ENCODE results near the gene OVCA2.

Gene OVCA2

GRCh38 chr17:1996800-1997288 is 45.0 kb upstream of the OVCA2 start:
- Mint-ChIP-seq H3K36me3 (ENCODE audit: low read depth) (no peaks in the 10 kb centered on the region), H3K9me3 (no peaks in the 10 kb centered on the region), H3K4me3 (peak overlapping the region; percentile 28), H3K27me3 (ENCODE audit: low read depth, poor library complexity) (peaks cover 28% of the 10 kb centered on the region), H3K27ac (no peak overlapping the region), H3K4me1 (peaks cover 56% of the 10 kb centered on the region)
- DNase-seq, result no peak
- no peak for TF ChIP-seq CTCF (IDR thresholded peaks at IDR 0.05)

- no peaks in the 10 kb centered on the region for H3K36me3 Mint-ChIP-seq (ENCODE audit: low read depth)
- peaks cover 26% of the 10 kb centered on the region for H3K27me3 Mint-ChIP-seq (ENCODE audit: low read depth, poor library complexity)
- no peak for TF ChIP-seq CTCF (IDR thresholded peaks at IDR 0.05)
- peaks cover 53% of the 10 kb centered on the region for H3K4me1 Mint-ChIP-seq
- H3K9me3 Mint-ChIP-seq, result no peaks in the 10 kb centered on the region
- peak; percentile 56 for DNase-seq
- H3K4me3 Mint-ChIP-seq, result peak overlapping the region; percentile 28
- no peak overlapping the region for H3K27ac Mint-ChIP-seq
These were observed 44.4 kb upstream of the OVCA2 start for GRCh38 chr17:1997289-1997926.

- no peak for TF ChIP-seq CTCF (IDR thresholded peaks at IDR 0.05)
- Mint-ChIP-seq H3K36me3 (ENCODE audit: low read depth) (no peaks in the 10 kb centered on the region), H3K27me3 (ENCODE audit: low read depth, poor library complexity) (peaks cover 23% of the 10 kb centered on the region), H3K4me1 (peaks cover 57% of the 10 kb centered on the region), H3K9me3 (no peaks in the 10 kb centered on the region), H3K27ac (no peak overlapping the region), H3K4me3 (no peak overlapping the region)
- peak; percentile 59 for DNase-seq
These were observed 43.7 kb upstream of the OVCA2 start for GRCh38 chr17:1997927-1998742.

GRCh38 chr17:1999557-2000251 is 42.1 kb upstream of the OVCA2 start:
- Mint-ChIP-seq H3K27ac (peak overlapping the region; percentile 84), H3K27me3 (ENCODE audit: low read depth, poor library complexity) (peaks cover 15% of the 10 kb centered on the region), H3K36me3 (ENCODE audit: low read depth) (no peaks in the 10 kb centered on the region), H3K4me3 (peak overlapping the region; percentile 74), H3K4me1 (peaks cover 52% of the 10 kb centered on the region), H3K9me3 (no peaks in the 10 kb centered on the region)
- no peak for DNase-seq
- no peak for TF ChIP-seq CTCF (IDR thresholded peaks at IDR 0.05)

- H3K4me1 Mint-ChIP-seq, result peaks cover 35% of the 10 kb centered on the region
- H3K36me3 Mint-ChIP-seq (ENCODE audit: low read depth), result no peaks in the 10 kb centered on the region
- no peak for TF ChIP-seq CTCF (IDR thresholded peaks at IDR 0.05)
- peaks cover 14% of the 10 kb centered on the region for H3K27me3 Mint-ChIP-seq (ENCODE audit: low read depth, poor library complexity)
- H3K4me3 Mint-ChIP-seq, result no peak overlapping the region
- DNase-seq, result no peak
- no peaks in the 10 kb centered on the region for H3K9me3 Mint-ChIP-seq
- peak overlapping the region; percentile 79 for H3K27ac Mint-ChIP-seq
These were observed 39.0 kb upstream of the OVCA2 start for GRCh38 chr17:2002767-2003329.
